ENCODE results near the gene TBX6. TPM values are rescaled to one million over a fixed set of nuclear protein-coding genes. Genes with fewer than 3 reads are reported as not detected.
A peak's percentile ranks its signal among the peaks of the same experiment; 100 is the strongest.

Gene TBX6
- total and polyA plus RNA-seq, 2 of the 4 experiments (the other 2 are of a cell fraction) = 0.10 TPM; not detected in 1

- Histone ChIP-seq H3K9me1 (ENCODE audit: insufficient read depth, low read length) (peaks cover 16% of the 10 kb centered on the region), H3K79me1 (ENCODE audit: low read depth in 1 of 2, low read length in 2 of 2) (peaks cover 15 to 35% of the 10 kb centered on the region in 2 experiments; a peak in 3 of 4 replicates), H4K5ac (ENCODE audit: low read depth, low read length) (peak overlapping the region; percentile 98), H3K27me3 (ENCODE audit: control insufficient read depth, insufficient read depth, low read length) (no peaks in the 10 kb centered on the region), H2BK5ac (ENCODE audit: low read depth, low read length, poor library complexity, severe bottlenecking) (peak overlapping the region; percentile 99), H2AFZ (replicated peaks; ENCODE audit: low read length, poor library complexity) (peak overlapping the region; percentile 89), H2BK20ac (ENCODE audit: low read depth, low read length) (peak overlapping the region; percentile 62), H3K4me1 (ENCODE audit: control insufficient read depth, insufficient read depth, low read length) (peaks cover 25% of the 10 kb centered on the region), H3K18ac (ENCODE audit: low read depth, low read length) (peak overlapping the region; percentile 93), H4K91ac (ENCODE audit: insufficient read depth, low read depth, low read length) (peak overlapping the region; percentile 99), H2BK15ac (ENCODE audit: low read depth, low read length) (peak overlapping the region; percentile 16; the same call in 2 of the 3 replicates), H3K36me3 (ENCODE audit: control insufficient read depth, insufficient read depth, low read length) (peaks cover 19% of the 10 kb centered on the region), H3K14ac (replicated peaks; ENCODE audit: low read depth, low read length) (peak overlapping the region; percentile 100), H2AK5ac (ENCODE audit: low read depth, low read length) (peak overlapping the region; percentile 98), H3K9me3 (ENCODE audit: control insufficient read depth, insufficient read depth, low read length) (no peaks in the 10 kb centered on the region), H2BK120ac (ENCODE audit: low read depth, low read length) (peak overlapping the region; percentile 98), H3K4ac (ENCODE audit: low read depth, low read length) (peak overlapping the region; percentile 100), H3K9ac (ENCODE audit: low read depth, low read length) (peak overlapping the region; percentile 92), H3K4me2 (ENCODE audit: low read depth, low read length) (peak overlapping the region; percentile 93), H4K8ac (ENCODE audit: low read depth in 2 of 2, low read length in 2 of 2) (peak overlapping the region; percentile 86 to 99), H3K56ac (ENCODE audit: extremely low read depth, insufficient read depth, low read length) (no peak overlapping the region), H4K20me1 (ENCODE audit: insufficient read depth, low read length) (peaks cover 28% of the 10 kb centered on the region), H3K27ac (ENCODE audit: insufficient read depth, low read length) (peak overlapping the region; percentile 97), H3K23ac (ENCODE audit: low read depth, low read length) (peak overlapping the region; percentile 99), H2AK9ac (replicated peaks; ENCODE audit: low read depth, low read length, poor library complexity) (peak overlapping the region; percentile 100), H3K4me3 (ENCODE audit: insufficient read depth, low read depth, low read length) (no peak overlapping the region)
- intact Hi-C loops (cut with micrococcal nuclease) (no loop called here), dilution Hi-C loops (cut with HindIII; ENCODE audit: low sequenced_read_pairs, unreplicated experiment) (no loop called here), in situ Hi-C loops (cut with MboI; ENCODE audit: low sequenced_read_pairs) (no loop called here)
- ATAC-seq (ENCODE audit: low read depth) (no peak), DNase-seq (no peak)
- no peak for TF ChIP-seq CEBPB (IDR thresholded peaks at IDR 0.05; ENCODE audit: low read depth, low read length)
- no peak for TF ChIP-seq RAD21 (IDR thresholded peaks at IDR 0.05; ENCODE audit: low read length)
- WGBS, 2 experiments (ENCODE audit: extremely low coverage in 2 of 2, insufficient read length in 1 of 2) = 70% methylated on average over 8 of the region's 12 CpGs; no CpG with 5 or more reads in 1 of the 2 experiments
- BruUV-seq (replicated peaks) = no TSS peak
- ChIA-PET CTCF (interaction anchor here (1.0 kb wide), 1 partner anchor 8 kb away, joined by 3 read pairs; no protein-coding TSS in a partner anchor), POLR2A (ENCODE audit: unreplicated experiment) (no interaction called here)
Measured at GRCh38 chr16:30063278-30063892, 28.3 kb downstream of the TBX6 start.
